Kidney (tissue), 14 donors: Measurements from ENCODE around the gene MAP2K7. TPM values are rescaled to one million over a fixed set of nuclear protein-coding genes. Genes with fewer than 3 reads are reported as not detected.

Experiments used
- DNase-seq, 5 donors: peaks; one replicate each; pipeline ENCODE4 v3.0.0-alpha.2; 2013 to 2020
- FAIRE-seq: peaks from 2 replicates; lab custom pipeline; 2012; peaks lifted over from hg19 to GRCh38; lab: Jason Lieb, UNC
- H3K27ac ChIP-seq, 2 donors: one replicate each; pipeline ENCODE4 v1.7.0; 2013; ENCODE audit warnings: low read depth in 2 of 2, low read length in 2 of 2, inconsistent platforms in 1 of 2
- H3K27me3 ChIP-seq: one replicate; pipeline ENCODE4 v1.7.1; 2013; ENCODE audit warnings: low read length, inconsistent platforms; ENCODE audit not compliant: control insufficient read depth, insufficient read depth
- H3K36me3 ChIP-seq, 3 donors: one replicate each; pipeline versions ENCODE4 v1.7.0 to v1.7.1; 2013; ENCODE audit warnings: low read length in 3 of 3, control low read depth in 1 of 3, inconsistent platforms in 1 of 3; ENCODE audit not compliant: insufficient read depth in 3 of 3, control insufficient read depth in 2 of 3
- H3K4me1 ChIP-seq, 3 donors: one replicate each; pipeline versions ENCODE4 v1.7.0 to v1.7.1; 2013; ENCODE audit warnings: low read length in 3 of 3, inconsistent platforms in 1 of 3, low read depth in 1 of 3; ENCODE audit not compliant: control insufficient read depth in 2 of 3, insufficient read depth in 2 of 3
- H3K4me3 ChIP-seq, 3 donors: one replicate each; pipeline versions ENCODE4 v1.7.0 to v1.8.1; 2013; ENCODE audit warnings: low read length in 3 of 3, control low read depth in 1 of 3, inconsistent platforms in 1 of 3
- H3K9ac ChIP-seq, 3 donors: one replicate each; pipeline versions ENCODE4 v1.7.0 to v1.7.1; 2013; ENCODE audit warnings: low read length in 3 of 3, control low read depth in 1 of 3, inconsistent platforms in 1 of 3
- H3K9me3 ChIP-seq, 3 donors: one replicate each; pipeline versions ENCODE4 v1.7.0 to v1.7.1; 2013; ENCODE audit warnings: low read length in 3 of 3, control low read depth in 1 of 3, inconsistent platforms in 1 of 3; ENCODE audit not compliant: control insufficient read depth in 2 of 3, insufficient read depth in 1 of 3
- intact Hi-C: fragments of 100-400 bp; cut with DNase I; formaldehyde crosslinking; loops from one replicate; pipeline ENCODE4 v1.11.1; 2022
- polyA plus RNA-seq: library from polyadenylated mRNA; stranded (reverse); fragments of 350-450 nt; fragmentation: Illumina TruSeq; extraction: RNeasy Lipid Tissue Mini Kit (QIAGEN cat#74804); gene quantifications from one replicate; pipeline ENCODE4 v1.2.3, GENCODE V29; 2014; ENCODE audit warnings: low read depth, low replicate concordance; ENCODE audit not compliant: insufficient read depth
- total RNA-seq: library from RNA; stranded (reverse); fragmentation: NEBNext Ultra II Directional; extraction: Animal tissue kit (Norgen Biotek cat#: 25700); gene quantifications from one replicate; pipeline ENCODE4 v1.2.1, GENCODE V29; 2021
- TF ChIP-seq, protein P1 (sequence below): IDR thresholded peaks from 3 replicates; pipeline ENCODE4 v1.5.1; 2012; ENCODE audit warnings: mild to moderate bottlenecking, moderate library complexity, borderline replicate concordance; ENCODE audit not compliant: insufficient read depth; ENCODE audit errors: extremely low read depth
- donor health status: control.
- donor health status: control.
- donor health status: control.
- donor health status: control.
- donor health status: control.
- donor health status: DM: yes; HTN: yes; CAD: no.
- donor health status: Normal renal cell carcinoma (clear cell type).

MAP2K7 gene
- total and polyA plus RNA-seq, 2 donors from 2014 or later = 16.7 to 37.0 TPM

DNA sequence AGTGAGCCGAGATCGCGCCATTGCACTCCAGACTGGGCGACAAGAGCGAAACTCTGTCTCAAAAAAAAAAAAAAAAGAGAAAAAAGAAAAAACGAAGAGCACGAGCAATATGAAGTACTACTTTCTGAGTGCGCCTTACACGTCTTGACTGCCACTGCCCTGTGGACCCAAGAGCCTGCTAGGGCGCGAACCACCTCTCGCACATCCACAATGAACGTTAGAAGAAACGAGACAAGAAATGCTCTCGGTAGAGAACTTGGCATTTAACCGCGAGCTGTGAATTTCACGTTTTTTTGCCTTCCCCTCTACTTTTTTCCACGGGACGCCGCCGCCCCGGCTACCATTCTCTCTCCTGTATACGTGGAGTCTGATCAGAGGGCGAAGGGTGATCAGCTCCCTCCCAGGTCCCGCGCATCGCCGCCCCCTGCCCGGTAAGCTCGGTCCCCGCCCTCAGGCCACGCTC is 39.3 kb downstream of the MAP2K7 start:
- Histone ChIP-seq H3K27ac (peak overlapping the region; percentile 98 to 99), H3K4me1 (peaks cover 0 to 13% (median 5%) of the 10 kb centered on the region in 3 donors), H3K36me3 (peaks cover 0 to 7% (median 3%) of the 10 kb centered on the region in 3 donors), H3K4me3 (peak overlapping the region; percentile 70 to 88 (median 84)), H3K27me3 (no peaks in the 10 kb centered on the region), H3K9me3 (no peaks in the 10 kb centered on the region), H3K9ac (peak overlapping the region; percentile 74 to 99 (median 99))
- FAIRE-seq (no peak), DNase-seq (peak in 1 of 5 donors; percentile 35)
- intact Hi-C loops = no loop called here
- TF ChIP-seq, protein P1, sequence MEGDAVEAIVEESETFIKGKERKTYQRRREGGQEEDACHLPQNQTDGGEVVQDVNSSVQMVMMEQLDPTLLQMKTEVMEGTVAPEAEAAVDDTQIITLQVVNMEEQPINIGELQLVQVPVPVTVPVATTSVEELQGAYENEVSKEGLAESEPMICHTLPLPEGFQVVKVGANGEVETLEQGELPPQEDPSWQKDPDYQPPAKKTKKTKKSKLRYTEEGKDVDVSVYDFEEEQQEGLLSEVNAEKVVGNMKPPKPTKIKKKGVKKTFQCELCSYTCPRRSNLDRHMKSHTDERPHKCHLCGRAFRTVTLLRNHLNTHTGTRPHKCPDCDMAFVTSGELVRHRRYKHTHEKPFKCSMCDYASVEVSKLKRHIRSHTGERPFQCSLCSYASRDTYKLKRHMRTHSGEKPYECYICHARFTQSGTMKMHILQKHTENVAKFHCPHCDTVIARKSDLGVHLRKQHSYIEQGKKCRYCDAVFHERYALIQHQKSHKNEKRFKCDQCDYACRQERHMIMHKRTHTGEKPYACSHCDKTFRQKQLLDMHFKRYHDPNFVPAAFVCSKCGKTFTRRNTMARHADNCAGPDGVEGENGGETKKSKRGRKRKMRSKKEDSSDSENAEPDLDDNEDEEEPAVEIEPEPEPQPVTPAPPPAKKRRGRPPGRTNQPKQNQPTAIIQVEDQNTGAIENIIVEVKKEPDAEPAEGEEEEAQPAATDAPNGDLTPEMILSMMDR = no peak

DNA sequence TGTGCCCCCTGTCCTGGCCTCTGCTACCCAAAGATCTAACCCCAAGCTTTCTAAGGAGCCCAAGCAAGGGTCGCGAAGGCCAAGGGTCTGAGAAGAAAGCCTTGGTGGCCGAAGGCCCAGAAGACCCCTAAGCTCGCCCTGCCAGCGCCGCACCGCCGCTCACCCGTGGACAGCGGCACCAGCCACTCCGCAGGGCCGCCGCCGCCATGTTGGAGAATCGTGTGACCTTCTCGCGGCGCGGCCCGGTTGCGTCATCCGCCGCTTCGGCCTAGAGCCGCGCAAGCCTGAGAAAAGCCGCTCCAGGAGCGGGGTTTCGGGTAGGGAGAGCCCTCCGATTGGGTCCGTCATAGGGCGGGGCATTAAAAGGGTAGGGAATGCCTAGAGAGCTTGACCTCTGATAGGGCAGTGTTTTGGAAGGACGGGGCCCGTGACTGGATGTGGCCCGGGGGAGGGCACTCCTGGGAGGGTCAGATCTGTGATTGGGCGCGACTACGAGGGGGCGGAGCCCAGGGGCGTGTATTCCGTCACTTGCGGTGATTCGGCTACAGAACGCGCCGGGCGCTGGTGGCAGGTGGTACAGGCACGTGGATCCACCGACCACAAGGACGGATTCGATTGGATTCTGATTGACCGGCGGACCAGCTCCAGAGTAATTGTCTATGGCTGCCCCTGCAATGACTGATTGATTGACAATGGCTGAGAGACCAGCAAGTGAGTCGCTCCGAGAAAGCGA is 39.9 kb downstream of the MAP2K7 start, which contains the start of gene TIMM44:
TIMM44 (minus strand) TSS at position 223 of the 733 bp plus-strand sequence; CDS start at position 208, 15 bp downstream.
- H3K27me3 ChIP-seq = no peaks in the 10 kb centered on the region
- intact Hi-C loops = no loop called here
- TF ChIP-seq, protein P1 = no peak
- H3K27ac ChIP-seq = peak within 1 kb of the TSS; percentile 98 to 99
- peaks cover 0 to 7% (median 3%) of the 10 kb centered on the region in 3 donors for H3K36me3 ChIP-seq
- H3K9me3 ChIP-seq = no peaks in the 10 kb centered on the region
- peak within 1 kb of the TSS; percentile 74 to 99 (median 99) for H3K9ac ChIP-seq
- FAIRE-seq = peak; percentile 99
- H3K4me3 ChIP-seq = peak within 1 kb of the TSS; percentile 70 to 88 (median 84)
- peak; percentile 99 to 100 (median 99) for DNase-seq
- peaks cover 0 to 13% (median 5%) of the 10 kb centered on the region in 3 donors for H3K4me1 ChIP-seq

DNA sequence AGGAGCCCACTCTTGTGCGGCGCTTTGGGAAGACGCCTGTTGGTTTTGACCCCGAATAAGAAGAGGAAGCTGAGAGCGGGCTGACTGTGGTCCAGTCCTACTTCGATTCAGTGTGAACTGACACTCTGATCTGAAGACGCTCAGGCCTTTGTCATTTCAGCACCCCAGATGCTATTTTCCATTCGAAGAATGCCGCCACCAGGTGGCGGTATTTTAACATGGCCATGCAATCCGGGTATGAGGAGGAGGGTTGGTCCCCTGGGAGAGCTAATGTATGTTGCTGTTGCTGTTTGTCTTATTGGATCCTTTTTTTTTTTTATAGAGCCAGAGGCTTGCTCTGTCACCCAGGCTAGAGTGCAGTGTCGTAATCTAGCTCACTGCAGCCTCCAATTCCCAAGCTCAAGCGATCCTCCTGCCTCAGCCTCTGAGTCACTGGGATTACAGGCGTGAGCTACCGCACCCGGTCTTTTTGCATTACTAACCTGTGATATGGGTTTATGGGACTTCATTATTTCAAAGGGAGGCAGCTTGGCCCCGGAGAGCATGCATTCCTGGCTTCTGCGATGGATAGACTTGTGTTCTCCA is 40.6 kb downstream of the MAP2K7 start:
- H3K9me3 ChIP-seq = no peaks in the 10 kb centered on the region
- H3K4me3 ChIP-seq = peak overlapping the region; percentile 70 to 84 (median 76)
- peaks cover 0 to 13% (median 5%) of the 10 kb centered on the region in 3 donors for H3K4me1 ChIP-seq
- H3K9ac ChIP-seq = peak overlapping the region; percentile 0 to 73 (median 38)
- intact Hi-C loops = no loop called here
- no peak for FAIRE-seq
- H3K27me3 ChIP-seq = no peaks in the 10 kb centered on the region
- peak overlapping the region; percentile 82 to 99 for H3K27ac ChIP-seq
- DNase-seq = peak; percentile 86 to 97 (median 93)
- peaks cover 0 to 7% (median 3%) of the 10 kb centered on the region in 3 donors for H3K36me3 ChIP-seq
- TF ChIP-seq, protein P1 = peak; percentile 84
